HG02981 (cell line): ENCODE data around the gene HPCAL1.

Source experiments
- ATAC-seq: cut with Tn5 transposase; IDR thresholded peaks from one replicate; pipeline ENCODE4 v1.9.1; 2021; ENCODE audit warnings: mild to moderate bottlenecking, moderate library complexity; ENCODE audit not compliant: unreplicated experiment

The HPCAL1 gene

DNA sequence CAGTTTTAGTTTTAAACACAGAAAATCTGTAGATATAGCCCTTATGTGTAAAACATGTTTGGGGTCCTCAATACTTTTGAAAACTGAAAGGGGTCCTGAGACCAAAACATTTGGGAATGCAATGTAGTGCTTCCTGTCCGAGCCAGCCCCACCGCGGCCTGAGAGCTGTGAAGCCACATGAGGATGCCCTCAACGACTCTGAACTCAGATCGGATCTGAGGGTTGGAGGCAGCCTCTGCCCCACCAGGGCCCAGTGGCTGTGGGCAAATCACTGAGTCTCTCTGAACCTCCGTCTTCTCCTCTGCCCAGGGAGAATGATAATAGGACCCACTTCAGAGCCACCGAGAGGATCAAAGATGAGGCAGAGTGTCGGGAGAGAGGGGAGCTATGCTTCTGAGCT is 33.4 kb upstream of the HPCAL1 start:
- ATAC-seq = no peak

DNA sequence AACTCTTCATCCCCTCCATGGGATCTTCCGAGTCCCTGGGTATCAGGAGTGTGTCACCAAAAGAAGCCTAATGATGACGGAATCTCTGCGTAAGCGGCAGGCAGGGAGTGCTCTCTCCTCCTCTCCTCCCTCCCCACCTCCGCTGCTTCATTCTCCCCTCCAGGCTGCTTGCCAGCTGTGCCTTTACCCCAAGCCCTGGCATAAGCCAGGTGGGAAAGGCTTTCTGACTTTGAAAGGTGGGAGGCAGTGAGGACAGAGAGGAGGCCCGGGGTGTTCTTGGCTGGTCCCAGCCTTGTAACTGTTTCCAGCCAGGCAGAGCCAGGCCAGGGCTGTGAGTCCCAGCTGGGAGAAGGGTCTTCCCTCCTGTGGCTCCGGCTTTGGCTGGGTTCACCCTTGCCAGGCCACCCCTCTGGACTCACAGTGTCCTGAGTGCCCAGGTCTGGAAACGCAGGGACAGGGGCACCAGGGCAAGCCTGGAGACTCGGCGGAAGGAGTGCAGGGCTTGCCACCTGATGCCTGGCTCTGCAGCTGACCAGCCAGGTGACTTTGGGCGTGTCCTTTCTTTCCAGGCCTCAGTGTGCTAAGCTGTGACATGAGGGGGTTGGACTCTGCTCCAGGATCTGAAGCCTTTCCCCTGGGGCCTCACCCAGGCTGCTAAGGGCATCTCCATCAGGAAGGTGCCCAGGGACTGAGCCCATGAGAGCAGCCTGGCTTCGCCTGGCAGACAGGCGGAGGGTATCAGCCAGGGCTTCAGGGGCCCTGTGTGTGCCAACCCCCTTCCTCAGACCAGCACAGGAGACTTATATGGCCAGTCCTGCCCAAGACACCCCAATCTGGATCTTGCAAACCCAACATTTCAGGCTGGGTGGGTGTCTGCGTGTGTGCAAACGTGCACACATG is 32.7 kb upstream of the HPCAL1 start:
- ATAC-seq = no peak

DNA sequence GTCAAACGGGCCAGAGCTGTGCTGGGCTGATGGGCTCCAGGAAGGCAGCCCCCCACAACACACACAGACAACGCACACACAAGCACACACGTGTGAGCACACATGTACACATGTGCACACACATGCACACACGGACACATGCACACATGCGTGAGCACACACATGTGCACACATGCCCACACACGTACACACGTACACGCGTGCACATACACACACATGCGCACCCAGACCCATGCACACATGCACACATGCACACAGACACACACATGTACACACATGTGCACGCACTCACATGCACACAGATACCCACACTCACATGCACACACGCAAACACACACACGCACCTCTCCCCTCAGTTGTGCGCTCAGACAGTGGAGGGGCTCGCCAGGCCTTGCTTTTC is 31.2 kb upstream of the HPCAL1 start:
- no peak for ATAC-seq

DNA sequence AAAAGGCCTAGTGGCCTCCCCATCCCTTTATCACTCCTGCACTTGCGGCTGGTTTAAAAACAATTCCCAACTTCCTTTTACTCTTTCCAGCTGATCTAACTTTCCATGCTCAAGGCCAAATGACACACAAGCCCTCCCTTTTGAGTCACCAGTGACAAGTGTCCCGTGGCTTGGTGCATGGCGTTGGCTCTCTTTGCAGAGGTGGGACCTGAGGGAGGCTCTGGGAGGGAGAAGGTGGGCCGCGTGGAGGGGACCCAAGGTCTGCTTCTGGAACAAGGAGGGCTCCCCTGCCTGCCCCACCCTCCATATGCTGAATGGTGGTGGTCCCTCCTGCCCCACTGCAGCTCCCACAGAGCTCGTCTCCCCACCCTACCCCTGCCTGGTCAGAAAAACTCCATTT is 30.8 kb upstream of the HPCAL1 start:
- no peak for ATAC-seq

DNA sequence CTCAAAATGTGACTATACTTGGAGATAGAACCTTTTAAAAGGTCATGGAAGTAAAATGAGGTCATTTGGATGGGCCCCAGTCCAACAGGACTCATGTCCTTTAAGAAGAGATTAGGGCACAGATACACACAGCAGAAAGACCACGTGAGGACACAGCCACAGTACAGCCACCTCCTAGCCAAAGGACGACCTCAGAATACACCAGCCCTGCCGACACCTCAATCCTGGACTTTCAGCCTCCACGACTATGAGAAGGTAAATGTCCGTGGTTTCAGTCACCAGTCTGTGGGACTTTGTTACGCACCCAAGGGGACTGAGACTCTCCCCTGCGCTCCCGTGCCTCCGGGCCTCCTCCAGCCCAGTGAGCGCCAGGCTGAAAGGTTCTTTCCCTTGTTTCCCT is 30.2 kb upstream of the HPCAL1 start:
- no peak for ATAC-seq

DNA sequence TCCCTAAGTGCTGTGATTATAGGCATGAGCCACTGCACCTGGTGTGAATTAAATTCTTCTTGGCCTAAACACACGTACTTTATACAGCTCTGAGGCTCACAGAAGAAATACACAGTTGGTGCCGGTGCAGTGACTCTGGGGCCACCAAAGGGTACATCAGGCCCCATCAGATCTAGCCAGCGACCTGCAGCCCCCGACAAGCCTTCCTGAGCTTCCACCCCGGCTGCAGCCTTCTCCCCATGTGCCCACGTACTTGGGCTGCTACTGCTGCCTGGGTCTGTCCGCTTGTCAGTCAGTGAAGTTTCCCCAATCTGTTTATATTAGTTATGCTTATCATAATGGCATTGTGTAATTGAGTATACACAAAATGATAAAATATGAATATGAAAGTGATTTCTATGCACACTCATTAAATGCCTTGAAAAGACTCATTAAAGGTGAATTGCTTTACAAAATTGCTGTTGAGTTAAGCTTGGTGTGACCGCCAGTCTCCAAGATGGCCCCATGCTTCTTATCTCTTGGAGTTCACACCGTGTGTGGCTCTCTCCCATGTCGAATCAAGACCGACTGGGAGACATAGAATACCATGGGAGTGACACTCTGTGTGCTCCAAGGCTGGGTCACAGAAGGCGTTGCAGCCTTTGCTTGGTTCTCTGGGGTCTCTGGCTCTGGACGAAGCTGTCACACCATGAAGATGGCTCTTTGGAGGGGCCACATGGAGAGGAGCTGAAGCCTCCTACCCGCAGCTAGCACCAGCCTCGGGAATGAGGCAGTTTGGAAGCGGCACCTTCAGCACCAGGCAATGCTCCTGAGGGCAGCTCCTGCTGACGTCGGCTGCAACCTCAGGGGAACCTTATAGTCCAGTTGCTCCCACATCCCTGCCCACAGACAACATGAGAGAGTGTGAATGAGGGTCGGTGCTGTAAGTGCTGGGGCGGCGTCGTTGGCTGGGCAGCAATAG is 29.2 kb upstream of the HPCAL1 start:
- no peak for ATAC-seq

DNA sequence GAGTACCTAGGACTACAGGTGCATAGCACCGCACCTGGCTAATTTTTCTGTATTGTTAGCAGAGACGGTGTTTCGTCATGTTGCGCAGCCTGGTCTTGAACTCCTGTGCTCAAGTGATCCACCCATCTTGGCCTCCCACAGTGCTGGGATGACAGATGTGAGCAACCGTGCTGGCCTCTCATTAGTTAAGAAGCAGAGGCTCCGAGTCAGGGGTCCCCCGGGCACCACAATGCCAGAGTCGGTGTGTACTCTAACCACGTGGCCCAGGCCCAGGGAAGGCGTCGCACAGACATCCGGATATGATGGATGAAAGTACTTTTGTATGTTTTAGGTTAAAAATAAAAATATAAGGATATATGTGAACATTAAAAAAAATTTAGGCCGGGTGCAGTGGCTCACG is 28.3 kb upstream of the HPCAL1 start:
- no peak for ATAC-seq

DNA sequence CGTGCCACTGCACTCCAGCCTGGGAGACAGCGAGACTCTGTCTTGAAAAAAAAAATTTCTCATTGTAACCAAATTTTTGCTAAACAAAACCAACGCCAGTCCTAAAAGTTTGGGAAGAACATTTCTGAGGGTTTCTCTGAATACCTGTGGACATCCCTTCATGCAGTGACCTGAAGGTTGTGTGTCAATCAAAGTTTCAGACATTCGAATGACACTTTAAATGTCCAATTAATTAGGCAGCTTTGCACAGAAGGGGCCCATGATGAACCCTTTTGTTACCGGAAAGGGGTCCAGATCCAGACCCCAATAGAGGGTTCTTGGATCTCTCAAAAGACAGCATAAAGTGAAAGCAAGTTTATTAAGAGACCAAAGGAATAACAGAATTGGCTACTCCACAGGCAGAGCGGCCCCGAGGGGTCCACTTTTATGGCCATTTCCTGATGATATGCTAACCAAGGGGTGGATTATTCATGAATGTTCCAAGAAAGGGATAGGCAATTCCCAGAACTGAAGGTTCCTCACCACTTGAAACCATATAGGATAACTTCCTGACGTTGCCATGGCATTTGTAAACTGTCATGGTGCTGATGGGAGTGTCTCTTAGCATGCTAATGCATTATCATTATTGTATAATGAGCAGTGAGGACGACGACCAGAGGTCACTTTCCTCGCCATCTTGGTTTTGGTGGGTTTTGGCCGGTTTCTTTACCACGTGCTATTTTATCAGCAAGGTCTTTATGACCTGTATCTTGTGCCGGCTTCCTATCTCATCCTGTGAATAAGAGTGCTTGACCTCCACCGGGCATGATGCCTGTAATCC is 27.5 kb upstream of the HPCAL1 start:
- no peak for ATAC-seq

DNA sequence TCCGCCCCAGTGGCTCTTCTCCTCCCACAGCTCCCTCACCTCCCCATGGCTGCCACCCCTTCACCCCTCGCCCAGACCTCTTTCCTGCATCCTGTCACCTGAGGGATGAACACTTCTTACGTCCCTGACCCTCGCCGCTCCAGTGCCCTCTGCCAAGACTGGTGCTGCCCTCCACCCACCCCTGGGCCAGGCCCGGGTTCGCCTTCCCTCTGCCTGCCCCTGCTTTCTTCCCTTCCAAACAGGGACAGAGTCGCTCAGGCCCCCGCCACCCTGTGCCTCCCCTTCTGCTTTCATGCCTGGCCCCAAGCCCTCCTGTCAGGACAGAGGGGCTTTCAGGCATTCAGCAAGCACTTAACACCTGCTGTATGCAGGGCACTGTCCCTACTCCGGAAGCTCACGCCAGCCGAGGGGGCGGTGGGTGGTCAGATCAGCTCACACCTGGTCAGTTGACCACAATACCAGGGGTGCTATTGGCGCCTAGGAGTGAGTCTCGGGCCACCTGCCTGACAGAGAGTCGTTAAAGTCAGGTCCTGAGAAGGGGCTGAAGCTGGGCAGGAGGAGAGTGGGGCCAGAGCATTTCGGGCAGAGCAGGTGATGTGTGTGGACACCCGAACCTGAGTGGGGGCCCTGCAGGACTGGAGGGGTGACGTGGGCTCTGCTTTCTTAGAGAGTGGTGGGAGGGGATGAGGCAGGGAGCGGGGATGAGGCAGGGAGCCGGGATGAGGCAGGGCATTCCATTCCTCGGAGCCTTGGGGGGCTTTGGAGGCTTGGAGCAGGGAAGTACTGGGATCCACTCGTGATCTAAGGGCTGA is 26.0 kb upstream of the HPCAL1 start:
- no peak for ATAC-seq

DNA sequence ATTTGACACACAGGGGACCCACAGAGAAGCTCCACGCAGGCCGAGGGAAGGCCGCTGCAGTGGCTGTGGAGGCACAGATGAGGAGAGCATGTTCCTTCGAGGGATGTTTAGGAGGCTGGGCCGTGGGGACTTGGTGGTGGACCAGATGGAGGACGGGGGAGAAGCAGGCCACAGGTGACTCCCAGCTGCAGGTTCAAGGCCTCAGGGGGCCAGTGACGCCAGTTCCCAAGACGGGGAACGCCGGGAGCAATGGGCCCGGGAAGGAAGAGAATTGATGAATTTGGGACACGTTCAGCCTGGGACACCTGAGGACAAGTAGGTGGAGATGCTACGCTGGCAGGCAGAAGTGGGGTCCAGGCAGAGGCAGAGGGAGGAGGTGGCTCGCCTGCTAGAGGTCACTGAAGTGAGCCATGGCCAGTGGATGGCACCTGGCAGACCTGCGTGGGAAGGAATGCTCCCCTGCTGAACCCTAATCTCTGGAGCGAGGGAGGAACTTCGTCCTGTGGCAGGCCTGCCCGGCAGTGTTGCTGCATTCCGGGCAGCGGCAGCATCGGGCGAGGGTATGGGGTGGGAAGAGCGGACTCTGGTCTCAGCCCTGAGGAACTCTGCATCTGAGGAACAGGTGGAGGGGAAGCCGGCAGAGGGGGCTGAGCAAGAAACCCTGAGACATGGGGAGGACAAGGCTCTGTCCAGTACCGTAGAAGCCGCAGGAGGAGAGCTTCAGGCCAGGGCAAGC is 25.2 kb upstream of the HPCAL1 start:
- no peak for ATAC-seq

DNA sequence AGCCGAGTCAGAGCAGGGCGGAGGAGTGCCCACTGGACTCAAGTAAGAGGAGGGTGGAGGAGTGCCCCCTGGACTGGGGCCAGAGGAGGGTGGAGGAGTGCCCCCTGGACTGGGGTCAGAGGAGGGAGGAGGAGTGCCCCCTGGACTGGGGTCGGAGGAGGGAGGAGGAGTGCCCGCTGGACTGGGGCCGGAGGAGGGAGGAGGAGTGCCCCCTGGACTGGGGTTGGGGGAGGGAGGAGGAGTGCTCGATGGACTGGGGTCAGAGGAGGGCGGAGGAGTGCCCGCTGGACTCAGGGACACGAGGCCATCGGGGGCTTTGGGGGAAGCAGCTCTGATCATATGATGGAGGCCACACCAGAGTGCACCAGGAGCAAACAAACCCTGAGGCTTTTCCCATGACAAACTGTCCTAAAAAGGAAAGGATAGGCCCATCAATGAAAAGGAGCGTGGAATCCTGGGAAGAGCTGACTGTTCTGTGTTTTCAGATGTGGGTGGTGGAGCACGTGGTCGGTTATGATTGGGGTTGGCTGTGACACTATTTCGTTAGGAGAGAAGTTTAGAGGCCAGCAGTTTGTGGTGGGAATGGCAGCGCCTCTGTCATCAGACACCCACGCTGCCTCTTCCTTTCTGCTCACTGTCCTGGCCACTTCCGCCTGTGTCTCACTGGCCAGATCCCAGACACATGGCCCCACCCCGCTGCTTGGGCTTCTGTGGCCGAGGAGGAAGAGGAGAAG is 24.5 kb upstream of the HPCAL1 start:
- ATAC-seq = no peak

DNA sequence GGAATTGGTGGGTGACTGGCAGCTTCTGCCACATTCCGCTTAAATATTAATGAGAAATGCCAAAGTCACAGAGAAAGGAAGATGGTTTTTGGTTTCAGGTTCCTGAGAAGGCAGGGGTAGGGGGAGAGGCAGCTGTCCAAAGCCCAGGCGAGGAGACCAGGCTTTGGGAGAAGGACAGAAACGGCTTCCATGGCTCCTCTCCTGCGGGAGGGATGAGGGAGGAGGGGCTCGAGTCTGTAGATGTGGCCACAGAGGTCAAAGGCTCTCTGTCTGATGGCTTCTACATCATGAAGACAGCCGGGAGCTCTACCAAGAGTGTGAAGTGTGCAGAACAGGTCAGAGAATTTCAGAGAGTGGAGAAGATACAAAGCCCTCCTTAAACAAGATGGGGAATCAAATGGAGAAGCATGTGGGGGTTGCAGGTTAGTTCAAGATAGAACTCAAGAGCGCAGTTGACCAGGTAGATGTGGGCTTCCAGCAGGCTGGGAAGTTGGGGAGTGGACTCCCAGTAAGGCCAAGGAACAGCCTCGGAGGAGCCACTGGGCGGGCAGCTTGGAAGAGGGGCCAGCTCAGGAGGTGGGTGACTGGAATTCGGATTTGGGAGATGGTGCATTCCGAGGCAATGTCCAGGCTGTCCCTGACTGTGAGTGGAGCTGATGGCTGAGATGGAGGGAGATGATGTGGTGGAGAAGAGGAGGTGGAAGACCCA is 23.8 kb upstream of the HPCAL1 start:
- no peak for ATAC-seq

DNA sequence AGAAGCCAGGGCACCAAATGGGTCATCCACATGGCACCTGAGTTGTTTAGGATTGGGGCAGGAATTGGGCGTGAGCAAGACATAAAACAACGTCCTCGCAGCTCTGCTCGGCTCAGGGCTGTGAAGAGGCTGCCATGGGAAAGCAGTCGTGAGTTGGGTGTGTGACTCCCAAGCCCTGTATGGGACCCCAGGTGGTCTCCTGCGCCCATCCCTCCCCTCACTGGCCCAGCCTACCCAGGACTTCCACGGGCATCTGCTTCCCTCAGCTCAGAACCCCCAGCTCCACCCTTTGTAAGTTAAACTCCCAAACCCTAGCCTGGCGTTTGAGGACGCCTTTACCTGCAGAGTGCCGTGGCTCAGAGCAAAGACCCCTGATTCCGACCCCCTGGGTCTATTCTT is 23.2 kb upstream of the HPCAL1 start:
- no peak for ATAC-seq

DNA sequence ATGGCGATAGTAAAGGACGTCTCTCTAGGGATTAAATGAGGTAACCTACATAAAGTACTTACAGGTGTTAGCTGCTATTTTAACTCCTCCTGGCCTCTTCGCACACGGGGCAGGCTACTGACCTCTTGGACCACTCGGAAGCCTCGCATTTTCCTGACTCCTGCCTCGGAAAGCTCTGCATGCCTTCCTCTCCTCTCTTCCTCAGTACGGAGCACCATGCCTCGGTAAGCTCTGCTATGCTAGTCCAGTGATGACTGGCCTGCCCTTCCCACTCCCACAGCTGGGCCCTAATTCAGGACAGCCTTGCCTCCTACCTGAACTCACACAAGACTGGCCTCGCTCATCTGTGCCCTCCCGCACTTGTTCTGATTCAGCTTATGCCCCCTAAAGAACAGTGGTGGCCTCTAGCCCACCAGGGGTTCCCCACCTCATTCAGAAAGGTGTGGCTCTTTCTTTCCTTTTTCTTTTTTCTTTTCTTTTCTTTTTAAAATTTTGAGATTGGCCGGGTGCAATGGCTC is 22.7 kb upstream of the HPCAL1 start:
- no peak for ATAC-seq

DNA sequence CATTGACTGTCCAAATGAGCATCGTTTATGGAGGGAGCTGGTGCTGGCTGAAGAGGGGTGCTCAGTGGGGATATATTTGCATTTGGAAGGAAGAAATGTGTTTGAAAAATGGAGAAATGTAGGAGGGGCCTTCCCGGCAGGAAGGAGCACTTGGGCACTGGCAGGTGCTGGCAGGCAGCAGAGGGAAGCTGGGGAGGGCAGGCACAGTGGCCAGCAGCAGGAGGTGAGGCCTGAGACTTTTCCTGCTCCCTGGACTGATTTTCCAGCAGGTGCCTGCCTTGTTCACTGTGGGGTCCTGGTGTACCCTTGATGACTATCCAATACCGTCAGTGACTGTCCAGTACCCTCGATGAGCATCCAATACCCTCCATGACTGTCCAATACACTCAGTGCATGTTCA is 20.8 kb upstream of the HPCAL1 start:
- ATAC-seq = no peak

DNA sequence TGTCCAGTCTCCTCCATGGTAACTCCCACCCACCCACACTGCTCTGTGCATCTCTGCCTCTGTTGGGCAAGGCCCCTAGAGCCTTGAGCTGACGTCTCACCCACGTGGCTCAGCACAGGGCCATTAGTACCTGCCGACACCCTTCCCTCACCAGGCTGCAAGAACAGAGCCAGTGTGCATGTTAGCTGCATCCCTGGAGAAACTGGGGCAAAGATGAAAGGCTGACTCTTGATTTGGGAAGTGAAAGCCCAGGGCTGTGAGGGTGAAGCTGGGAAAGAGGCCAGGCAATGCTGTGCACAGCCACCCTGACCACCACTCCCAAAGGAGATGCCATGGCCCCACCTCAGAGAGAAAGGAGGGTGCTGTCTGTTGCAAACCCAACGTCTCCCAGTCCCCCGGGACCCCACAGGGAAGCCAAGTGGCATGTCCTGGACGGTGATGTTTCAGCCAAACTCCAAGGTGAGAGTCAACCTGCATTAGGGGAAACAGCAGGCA is 20.0 kb upstream of the HPCAL1 start:
- ATAC-seq = no peak

DNA sequence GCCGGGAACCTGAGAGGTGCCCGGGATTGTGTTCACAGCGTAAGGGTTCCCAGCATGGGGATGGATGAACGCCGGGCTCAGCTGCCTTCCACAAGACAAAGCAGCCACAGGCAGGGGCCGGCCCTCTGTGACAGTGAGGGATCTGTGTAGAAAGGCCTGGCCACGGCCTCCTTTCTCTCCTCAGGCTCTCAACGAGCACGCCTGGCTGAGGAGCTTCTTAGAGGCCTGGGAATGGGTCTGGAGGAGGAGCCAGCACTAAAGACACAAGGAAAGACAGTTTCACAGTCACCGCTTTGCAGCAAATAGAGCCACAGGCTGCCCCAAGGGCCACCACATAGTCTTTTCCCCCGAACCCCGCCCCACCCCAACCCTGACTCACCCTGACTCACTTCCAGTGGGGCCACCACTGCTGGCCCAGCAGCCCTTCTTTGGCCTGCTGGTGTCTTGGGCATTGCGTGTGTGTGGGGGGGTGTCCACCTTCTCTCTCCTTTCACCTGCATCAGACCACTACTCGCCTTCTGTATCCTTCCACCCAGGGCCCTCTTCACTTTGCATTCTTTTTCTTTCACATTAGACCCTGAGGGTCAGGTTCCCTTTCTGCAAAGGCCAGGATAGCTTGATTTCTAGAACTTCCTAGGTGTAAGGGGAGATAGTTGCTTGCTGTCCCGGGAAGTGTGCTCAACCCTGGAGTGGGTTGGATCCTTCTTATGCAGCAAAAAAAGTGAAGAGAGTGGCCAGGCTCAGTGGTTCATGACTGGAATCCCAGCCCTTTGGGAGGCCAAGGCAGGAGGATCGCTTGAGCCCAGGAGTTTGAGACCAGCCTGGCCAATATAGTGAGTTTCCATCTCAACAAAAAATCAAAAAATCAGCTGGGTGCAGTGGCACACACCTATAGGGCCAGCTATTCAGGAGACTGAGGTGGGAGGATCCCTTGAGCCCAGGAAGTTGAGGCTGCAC is 19.3 kb upstream of the HPCAL1 start:
- ATAC-seq = no peak
